NCI-H345 treated with DMSO at 0.1 percent for 48 hours (cell line): Measurements from ENCODE around the gene METTL16.

Source experiments
- DNase-seq: peaks from one replicate; lab custom pipeline; 2025; ENCODE audit not compliant: unreplicated experiment; lab: John Stamatoyannopoulos, UW

METTL16 gene

DNA sequence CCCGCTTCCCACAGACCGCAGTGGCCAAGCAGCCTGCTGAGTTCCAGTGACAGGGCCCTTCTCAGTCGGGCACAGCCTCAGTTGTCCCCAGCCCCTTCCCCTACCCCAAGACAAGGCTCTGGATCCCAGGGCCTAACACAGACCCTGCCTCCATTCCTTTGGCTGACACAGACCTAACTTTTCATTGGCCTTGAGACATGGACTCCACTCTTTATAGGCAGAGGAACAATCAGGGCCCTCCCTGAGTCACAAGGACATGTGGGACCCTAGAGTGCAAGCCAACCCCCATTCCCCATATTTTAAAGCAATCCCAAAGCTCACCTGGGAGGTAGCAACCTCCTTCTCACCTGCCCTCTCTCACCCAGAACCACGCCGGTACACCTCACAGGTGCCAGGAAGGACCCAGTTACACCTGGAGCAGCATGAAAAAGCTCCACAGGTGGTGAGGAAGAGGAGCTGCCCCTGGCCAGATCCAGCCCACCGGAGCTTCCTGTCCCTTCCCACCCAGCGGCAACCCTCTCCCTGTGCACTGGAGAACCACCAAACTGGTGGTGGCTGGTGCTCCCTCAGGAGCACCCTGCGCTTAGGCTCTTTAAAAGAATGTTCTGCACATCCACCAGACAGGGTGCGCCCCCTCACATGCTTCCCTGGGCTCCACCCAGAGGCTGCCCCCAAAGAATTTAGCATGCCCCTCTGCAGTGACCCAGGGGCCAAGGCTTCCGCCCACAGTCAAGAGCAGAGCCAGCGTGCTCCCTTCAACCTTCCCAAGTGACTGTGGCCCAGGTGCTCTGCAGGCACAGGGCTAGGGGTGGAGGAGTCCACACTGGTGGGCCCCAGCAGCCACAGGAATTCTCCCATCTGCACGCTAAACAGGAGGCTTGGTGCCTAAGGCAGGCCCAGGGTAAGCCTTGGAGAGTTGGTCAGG, 114.2 kb downstream of the METTL16 start:
- DNase-seq: no peak

DNA sequence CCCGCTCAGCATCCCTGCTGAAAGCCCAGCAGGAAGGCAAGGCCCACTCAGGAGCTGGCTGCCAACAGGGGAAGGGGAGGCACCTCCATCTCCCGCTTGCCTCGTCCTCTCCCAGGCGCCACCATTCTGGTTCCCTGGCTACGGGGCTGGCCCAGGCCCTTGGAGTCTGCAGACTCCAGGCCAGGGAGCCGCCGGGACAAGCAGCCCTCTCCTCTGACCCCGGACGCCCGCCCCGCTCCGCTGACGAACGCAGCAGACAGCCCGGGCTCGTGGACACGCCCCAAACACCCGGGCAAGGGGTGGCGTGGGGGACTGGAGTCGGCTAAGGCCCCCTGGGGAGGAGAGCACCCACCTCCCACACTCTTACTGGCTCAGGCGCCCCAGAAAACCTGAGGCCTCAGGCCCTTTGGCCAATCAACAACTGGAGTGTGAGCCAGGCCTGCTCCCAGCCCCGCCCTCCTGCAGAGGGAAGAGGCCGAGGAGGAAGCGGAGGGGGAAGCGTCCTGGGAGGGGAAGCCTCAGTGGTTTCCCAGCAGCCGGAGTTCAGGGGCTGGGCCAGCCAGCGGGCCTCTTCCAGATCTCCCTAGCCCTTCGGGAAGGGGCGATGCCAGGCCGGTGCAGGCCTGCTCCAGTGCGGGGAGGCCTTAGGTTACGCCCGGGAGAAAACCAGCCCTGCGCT, 115.0 kb downstream of the METTL16 start:
- no peak for DNase-seq

DNA sequence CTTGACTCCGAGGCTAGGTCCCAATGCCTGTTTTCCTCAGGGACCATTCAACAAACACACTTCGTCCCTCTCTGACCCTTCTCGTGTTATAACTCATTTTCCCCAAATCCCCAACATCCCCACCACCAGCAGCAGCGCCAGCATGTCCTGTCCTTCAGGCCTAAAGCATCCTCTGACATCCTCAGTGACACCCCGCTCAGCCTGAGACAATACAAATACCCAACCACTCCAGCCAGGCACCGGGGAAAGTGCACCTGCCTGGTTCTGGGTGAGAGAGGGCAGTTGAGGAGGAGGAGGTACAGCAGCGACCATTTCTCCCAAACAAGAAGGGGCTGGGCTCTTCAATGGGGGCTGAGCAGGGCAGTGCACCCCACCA, 115.5 kb downstream of the METTL16 start:
- DNase-seq: no peak

DNA sequence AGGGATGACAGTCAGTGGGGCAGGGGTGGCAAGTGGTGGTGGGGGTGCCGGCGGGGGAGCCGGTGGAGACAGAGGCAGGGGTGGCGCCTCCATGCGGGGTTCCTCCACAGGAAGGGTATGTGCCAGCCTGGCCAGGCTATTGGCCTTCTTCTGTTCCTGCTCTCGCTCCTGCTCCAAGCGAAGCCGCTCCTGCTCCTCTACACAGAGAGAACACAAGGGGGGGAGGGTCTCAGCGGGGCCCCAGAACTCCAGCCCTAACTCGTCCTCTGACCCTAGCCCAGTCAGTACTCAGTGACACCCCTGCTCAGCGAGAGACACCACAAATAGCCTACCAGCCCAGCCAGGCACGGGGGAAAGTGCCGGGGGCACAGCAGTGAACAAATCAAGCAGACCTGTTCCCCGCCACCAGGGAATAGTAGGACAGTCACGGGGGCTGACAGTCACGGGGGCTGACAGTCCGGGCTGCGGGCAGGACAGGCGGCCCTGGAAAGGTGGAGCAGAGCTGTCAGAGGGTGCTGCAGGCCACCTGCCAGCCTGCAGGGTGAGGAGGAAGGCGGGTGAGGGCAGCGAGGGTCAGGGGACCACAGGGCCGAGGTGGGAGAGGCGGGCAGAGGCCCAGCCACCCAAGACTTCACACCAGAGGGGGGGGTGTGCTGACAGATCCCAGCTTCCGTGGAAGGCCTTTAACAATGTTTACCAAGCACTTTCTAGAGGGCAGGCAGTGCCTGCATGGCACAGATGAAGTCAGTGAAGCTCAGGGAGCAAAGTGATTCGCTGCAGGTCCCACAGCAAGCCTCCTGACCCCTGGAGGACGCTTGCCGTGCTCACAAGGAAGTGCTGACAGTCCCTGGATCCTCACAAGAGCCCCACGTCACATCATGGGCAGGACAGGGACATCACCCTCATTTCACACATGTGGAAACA, 116.2 kb downstream of the METTL16 start:
- no peak for DNase-seq

DNA sequence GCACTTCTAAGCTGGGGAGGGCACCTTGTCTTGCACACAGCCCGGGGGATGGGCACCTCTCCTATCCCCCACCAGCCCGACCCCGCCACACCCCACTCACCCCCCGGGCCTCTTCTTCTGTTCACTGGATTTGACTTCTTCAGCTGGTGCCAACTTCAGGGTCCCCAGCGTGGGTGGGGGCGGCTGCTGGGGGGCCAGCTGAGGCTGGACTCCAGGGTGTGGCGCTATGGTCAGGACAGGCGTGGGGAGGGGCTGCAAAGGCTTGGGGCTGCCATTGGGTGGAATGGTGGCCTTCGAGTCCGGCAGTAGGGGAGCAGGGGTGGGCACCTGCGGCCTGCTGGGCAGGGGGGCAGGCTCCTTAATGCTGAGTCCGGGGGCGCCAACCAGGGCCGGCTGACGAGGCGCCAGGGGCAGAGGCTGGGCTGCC, 116.9 kb downstream of the METTL16 start:
- no peak for DNase-seq

DNA sequence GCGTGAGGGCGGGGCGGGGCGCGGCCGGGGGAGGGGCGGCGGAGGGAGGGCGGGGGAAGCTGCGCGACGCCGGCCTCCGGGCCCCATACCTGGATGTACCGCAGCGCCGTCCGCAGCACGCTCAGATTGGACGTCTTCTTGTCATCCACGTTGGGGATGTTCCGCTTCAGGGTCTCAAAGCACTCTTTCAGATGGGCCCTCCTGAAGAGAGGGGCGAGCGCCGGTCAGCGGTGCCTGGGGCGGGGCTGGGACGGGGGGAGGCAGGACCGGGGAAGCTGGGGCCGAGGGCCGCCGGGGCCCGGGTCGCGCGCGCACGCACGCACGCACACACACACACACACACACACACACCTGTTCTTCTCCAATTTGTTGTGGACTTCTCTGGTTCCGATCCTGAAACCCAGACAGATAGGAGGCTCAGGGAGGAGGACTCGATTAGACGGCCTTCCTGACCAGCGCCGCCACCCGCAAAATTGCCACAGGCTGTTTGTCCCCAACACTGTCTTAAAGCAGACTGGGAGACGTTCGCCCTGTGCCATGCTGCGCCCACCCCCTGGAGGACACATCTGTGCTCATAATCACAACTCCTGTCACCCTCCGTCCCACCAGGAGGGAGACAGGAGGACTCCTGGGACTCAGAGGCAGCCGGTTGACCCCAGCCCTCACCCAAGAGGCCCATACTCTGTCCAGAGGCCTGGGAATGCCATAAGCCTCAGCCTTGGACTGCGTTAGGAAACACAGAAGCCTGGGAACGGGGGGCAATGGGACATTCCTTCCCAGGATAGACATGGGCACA, 117.5 kb downstream of the METTL16 start:
- DNase-seq: no peak

DNA sequence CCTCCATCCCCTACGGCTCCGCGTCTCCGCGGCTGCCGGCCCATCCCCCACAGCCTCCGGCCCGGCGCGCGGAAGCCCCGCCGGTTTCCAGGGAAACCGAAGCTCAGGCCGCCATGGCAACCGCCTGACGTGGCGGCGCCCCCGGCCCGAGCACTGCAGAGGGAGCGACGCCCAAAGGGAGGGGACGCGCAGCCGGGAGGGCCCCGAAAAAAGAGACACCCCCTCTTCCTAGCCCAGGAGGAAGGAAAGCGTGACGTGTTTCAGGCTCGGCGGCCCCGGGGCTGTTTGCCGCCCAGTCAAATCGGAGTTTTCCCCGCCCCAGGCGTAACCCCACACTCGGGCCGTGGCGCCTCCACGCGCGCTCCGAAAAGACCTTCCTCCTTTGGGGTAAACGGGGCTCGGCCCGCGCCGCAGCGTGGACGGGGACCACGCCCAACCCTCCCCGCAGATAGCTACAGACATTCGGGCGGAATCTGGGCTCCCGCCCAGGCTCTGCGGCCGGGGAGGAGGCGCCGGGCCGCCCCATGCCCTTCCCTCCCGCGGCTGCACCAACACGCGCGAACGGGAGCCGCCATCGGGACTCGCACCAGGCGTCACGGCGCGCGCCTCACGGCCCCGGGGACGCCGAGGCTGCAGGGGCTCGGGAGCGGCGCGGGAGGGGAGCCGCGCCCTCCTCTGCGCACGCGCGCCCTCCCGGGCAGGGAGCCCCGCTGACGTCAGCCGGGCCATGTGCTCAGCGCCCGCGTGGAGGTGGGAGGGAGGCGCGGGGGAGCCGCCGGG, 118.3 kb downstream of the METTL16 start:
- DNase-seq: peak; percentile 39

DNA sequence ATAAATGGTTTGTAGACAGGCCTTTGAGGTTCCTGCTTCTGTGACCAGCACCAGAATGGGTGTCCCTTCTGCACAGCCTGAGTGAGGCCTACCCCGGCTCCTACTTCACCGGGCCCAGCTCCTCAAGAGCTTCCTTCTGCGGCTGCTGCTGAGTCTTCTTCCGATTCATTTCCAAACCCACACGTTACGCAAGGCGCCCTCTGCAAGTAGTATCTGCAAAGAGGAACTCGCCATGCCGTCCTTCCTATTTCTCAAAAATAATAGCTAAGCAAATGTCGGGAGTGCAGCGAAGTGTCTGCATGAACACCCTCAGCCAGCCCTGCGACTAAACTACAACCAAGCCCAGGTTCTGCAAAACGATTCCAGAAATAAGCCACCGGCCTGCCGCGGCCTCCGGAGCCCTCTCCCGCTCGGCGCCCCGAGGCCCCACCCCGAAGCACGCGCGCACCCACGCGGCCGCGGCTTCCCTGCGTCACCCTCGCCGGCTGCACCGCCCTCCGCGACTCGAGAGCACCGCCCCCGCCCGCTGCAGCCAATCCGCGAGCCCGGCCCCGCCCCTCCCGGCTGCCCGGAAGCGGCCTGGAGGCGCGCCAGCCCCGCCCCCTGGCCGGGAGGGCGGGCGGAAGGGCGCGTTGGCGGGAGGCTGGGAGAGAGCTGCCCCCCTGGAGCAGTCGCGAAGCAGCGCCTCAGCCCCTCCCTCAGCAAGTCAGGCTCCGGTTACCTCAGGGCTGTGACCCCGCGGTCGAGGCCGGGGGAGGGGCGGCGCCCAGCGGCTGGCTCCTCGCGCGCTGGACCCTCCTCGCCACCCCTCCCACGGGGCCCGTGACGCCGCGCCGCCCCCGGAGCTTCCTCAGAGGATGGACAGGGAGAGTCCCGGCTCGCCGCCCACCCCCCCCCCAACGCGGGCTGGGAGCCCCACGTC, 119.2 kb downstream of the METTL16 start:
- peak; percentile 45 for DNase-seq

DNA sequence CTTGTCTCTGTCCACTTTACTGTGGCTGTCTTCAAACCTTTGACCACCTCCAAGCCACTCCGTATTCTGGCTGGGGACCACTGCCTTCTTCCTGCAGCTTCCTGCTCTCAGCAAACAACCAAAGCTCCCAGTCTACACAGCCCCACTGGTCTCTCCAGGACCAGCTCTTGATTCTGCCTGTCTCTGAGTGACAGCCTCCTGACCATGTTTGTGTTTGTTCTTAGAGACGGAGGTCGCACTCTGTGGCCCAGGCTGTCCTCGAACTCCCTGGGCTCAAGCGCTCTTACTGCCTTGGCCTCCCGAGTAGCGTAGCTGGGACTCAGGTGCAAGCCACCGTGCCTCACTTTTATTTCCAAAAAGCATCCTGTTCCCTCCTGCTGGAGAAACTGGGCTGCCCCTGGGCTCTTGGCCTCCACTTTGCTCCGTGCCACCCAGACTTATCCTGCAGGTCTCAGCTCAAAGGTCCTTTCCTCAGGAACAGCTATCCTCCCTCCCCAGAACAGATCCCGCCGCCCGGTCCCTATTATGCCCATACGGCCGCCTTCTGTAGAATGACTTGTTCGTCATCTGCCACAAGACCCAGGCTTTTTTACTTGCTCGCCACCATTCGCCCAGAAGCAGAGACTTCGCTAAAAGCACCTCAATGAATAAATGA, 120.0 kb downstream of the METTL16 start:
- DNase-seq: no peak

DNA sequence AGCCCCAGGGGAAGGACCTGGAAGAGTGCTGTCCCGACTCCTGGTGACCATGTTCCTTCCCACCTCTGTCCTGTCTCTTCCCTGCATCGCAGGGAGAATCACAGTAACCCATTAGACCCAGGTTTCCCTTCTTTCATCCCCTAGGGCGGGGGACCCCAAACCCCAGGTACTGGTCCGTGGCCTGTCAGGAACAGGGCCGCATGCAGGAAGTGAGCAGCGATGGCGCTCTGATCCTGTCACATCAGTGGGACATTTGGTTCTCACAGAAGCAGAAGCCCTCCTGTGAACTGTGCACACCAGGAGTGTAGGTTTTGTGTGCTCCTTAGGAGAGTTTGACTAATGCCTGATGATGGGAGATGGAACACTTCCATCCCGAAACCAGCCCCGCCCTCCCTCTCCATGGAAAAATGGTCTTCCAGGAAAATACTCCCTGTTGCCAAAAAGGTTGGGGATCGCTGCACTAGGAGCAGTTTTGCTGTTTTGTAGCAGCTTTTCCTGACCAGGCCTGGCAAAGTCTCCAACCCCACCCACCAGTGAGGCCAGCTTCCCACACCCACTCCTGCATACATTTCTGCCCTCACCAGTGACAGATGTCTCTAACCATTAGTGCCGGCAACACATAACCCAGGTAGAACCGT, 121.4 kb downstream of the METTL16 start:
- no peak for DNase-seq

DNA sequence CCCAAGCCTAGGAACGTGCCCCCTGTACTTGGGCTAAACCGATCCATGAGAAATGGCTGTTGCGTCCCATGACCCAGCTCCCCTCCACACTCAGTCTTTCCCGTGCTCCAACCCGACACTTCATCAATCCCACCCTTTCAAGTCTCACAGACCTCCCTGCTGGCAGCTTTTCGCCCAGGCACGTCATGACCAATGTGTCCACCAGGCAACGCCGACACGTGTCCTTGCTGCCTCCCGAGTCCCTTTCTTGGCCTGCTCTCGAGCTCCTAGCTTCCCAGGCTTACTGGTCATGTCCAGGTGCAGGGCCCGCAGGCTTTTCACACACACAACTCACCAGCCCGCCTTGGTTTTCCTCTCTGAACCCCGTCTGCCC, 123.0 kb downstream of the METTL16 start:
- DNase-seq: no peak

DNA sequence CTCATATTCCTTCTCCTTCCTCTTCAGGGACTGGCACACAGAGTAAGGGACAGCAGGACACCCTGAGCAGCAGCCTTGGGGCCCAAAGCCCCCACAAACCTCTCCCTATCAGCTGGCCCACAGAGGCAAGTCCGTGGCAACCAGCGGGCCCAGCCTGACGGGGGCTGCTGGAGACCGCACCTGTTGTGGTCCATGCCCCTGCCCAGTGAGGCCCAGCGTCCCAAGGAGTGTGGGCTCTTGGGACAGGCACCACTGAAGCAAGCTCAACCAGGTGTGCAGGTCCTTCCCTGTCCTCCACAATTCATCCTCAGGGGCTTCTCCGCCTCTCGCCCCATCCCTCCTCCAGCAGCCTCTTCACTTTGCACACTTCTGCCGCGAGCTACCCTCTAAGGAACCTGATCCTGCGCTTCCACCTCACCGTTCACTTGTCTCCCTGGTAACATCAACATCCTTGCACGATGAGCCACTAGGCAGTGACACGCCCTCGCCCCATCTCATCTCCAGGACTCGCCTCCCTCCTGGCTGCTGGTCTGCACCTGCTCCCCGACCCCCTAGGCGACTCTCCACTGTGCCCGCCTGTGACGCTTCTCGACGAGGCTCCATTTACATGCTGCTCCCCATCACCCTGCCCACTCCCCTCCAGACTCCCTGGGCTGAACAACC, 123.5 kb downstream of the METTL16 start:
- no peak for DNase-seq

DNA sequence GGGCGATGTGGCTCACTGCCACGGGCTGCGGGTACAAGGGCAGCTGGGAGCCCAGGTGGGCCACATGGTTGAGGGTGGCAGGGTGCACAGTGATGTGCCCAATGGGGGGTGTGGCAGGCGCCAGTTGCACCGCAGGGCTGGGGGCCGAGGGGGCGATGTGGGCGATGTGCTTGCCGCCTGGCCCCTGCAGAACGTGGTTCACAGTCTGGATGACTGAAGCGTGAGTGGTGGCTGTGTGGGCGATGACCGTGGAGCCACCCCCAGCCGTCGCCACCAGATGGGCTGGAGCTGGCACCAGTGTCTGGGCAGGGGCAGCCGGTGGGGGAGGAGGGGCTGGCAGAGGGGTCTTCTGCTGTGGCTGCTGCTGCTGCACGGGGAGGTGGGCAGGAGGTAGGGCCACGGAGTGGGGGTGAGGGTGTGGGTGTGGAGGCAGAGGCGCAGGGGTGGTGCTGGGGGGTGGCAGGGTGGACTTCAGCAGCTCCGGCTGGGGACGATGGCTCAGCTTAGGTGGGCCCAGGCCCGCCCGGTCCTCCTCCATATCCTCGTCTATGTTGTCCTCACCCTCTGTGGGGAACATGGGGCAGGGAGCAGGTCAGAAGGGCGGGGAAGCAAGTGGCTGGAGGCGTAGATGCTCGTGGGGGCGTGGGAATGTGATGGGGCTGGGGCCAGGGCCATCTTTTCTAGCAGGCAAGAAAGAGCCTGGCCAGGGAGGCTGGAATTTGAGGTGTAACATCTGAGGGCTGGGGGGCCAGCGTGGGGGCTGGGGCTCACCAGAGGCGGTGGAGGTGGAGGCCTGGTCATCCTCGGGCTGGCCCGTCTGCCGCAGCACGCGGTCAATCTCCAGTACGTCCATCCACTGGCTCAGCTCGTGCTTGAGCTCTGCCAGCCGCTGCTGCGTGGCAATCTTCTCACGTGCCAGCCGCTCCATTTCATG, 124.3 kb downstream of the METTL16 start:
- no peak for DNase-seq

DNA sequence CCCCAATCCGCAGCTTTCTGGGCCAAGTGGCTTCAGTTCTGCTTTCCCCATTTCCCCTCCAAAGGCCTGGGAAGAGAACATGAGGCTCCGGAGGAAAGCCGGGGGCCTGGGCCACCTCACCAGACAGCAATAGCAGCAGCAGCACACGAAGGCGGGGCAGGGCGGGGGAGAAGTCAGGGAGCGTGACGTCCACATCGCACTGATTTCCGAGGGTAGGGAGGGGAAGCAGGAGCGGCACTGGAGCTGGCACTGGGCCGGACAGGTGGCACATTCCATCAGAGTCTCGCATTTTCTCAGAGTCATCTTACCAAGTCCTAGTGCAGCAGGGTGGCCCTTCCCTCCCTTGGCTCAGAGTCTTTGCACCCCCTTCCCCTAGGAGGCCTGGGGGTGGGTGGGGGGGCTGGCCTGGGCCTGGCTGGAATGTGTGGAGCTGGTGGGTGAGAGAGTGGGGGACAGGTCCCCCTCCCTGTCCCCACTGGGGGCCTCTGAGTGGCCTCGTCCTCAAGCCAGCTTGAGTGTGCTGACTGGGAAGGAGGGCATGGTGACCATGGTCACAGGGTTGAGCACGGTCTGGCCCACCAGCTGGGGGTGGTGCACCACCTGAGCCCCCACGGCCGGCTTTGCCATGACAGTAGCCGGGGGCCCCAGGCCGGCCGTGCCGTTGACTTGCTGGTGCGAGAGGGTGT, 125.1 kb downstream of the METTL16 start:
- no peak for DNase-seq
